Central memory CD8-positive, alpha-beta T cell (primary cell): ENCODE measurements around the gene B3GNT3.
A peak's percentile ranks its signal among the peaks of the same experiment; 100 is the strongest.

Experiments used
- ATAC-seq: fragments of 150-1000 bp; cut with Tn5 transposase; replicated peaks from 2 replicates; pipeline ENCODE4 v1.10.0; 2022; ENCODE audit warnings: mild to moderate bottlenecking, moderate FRiP score, moderate number of reproducible peaks; ENCODE audit not compliant: poor library complexity, severe bottlenecking; ENCODE audit errors: extremely low read depth
- DNase-seq, 2 donors: peaks; one replicate each; pipeline ENCODE4 v3.0.0; 2021; ENCODE audit warnings: low spot score in 2 of 2
- H3K27ac Mint-ChIP-seq: one replicate; pipeline ENCODE4 v1.8.0; 2022; ENCODE audit warnings: low read depth, mild to moderate bottlenecking, moderate library complexity, mixed read lengths
- H3K27me3 Mint-ChIP-seq: one replicate; pipeline ENCODE4 v1.8.0; 2022; ENCODE audit warnings: mixed read lengths
- H3K36me3 Mint-ChIP-seq: one replicate; pipeline ENCODE4 v1.8.0; 2022; ENCODE audit warnings: mild to moderate bottlenecking, moderate library complexity, mixed read lengths; ENCODE audit not compliant: insufficient read depth
- H3K4me1 Mint-ChIP-seq: one replicate; pipeline ENCODE4 v1.8.0; 2022; ENCODE audit warnings: mixed read lengths
- H3K4me3 Mint-ChIP-seq: one replicate; pipeline ENCODE4 v1.8.0; 2022; ENCODE audit warnings: mild to moderate bottlenecking, moderate library complexity, mixed read lengths
- H3K9me3 Mint-ChIP-seq: one replicate; pipeline ENCODE4 v1.8.0; 2022; ENCODE audit warnings: mixed read lengths

The B3GNT3 gene

GRCh38 chr19:17812099-17812498, 17.2 kb downstream of the B3GNT3 start:
- DNase-seq (no peak), ATAC-seq (no peak)
- Mint-ChIP-seq H3K4me1 (peaks cover 10% of the 10 kb centered on the region), H3K27ac (no peak overlapping the region), H3K27me3 (no peaks in the 10 kb centered on the region), H3K4me3 (no peak overlapping the region), H3K36me3 (no peaks in the 10 kb centered on the region), H3K9me3 (no peaks in the 10 kb centered on the region)

GRCh38 chr19:17817668-17818363, 22.9 kb downstream of the B3GNT3 start:
- DNase-seq: no peak
- Mint-ChIP-seq H3K4me1 (no peaks in the 10 kb centered on the region), H3K27ac (no peak overlapping the region), H3K4me3 (no peak overlapping the region), H3K9me3 (no peaks in the 10 kb centered on the region), H3K27me3 (no peaks in the 10 kb centered on the region), H3K36me3 (peaks cover 2% of the 10 kb centered on the region)
- no peak for ATAC-seq

GRCh38 chr19:17821190-17821589, 26.3 kb downstream of the B3GNT3 start, which contains the start of gene INSL3:
Gene INSL3, minus strand, starts transcription at chr19:17821519. Its CDS starts 13 bp downstream, at chr19:17821506.
- DNase-seq (no peak), ATAC-seq (no peak)
- Mint-ChIP-seq H3K27ac (peak within 1 kb of the TSS; percentile 19), H3K36me3 (peaks cover 6% of the 10 kb centered on the region), H3K27me3 (no peaks in the 10 kb centered on the region), H3K4me3 (no peak within 1 kb of the TSS), H3K9me3 (no peaks in the 10 kb centered on the region), H3K4me1 (no peaks in the 10 kb centered on the region)

- Mint-ChIP-seq H3K27ac (no peak overlapping the region), H3K9me3 (no peaks in the 10 kb centered on the region), H3K36me3 (peaks cover 16% of the 10 kb centered on the region), H3K4me3 (no peak overlapping the region), H3K4me1 (peaks cover 7% of the 10 kb centered on the region), H3K27me3 (no peaks in the 10 kb centered on the region)
- DNase-seq: no peak
- ATAC-seq: no peak
Measured at GRCh38 chr19:17824339-17824738, 29.4 kb downstream of the B3GNT3 start.

- no peaks in the 10 kb centered on the region for H3K9me3 Mint-ChIP-seq
- ATAC-seq (no peak), DNase-seq (no peak)
- H3K4me3 Mint-ChIP-seq: no peak overlapping the region
- peaks cover 27% of the 10 kb centered on the region for H3K36me3 Mint-ChIP-seq
- H3K27ac Mint-ChIP-seq: no peak overlapping the region
- no peaks in the 10 kb centered on the region for H3K27me3 Mint-ChIP-seq
- H3K4me1 Mint-ChIP-seq: peaks cover 12% of the 10 kb centered on the region
Measured at GRCh38 chr19:17826508-17827056, 31.6 kb downstream of the B3GNT3 start.

- Mint-ChIP-seq H3K4me1 (peaks cover 12% of the 10 kb centered on the region), H3K27me3 (no peaks in the 10 kb centered on the region), H3K27ac (peak overlapping the region; percentile 62), H3K4me3 (no peak overlapping the region), H3K9me3 (no peaks in the 10 kb centered on the region), H3K36me3 (peaks cover 40% of the 10 kb centered on the region)
- DNase-seq (no peak), ATAC-seq (no peak)
Measured at GRCh38 chr19:17829855-17830566, 35.1 kb downstream of the B3GNT3 start.

GRCh38 chr19:17830567-17831418, 35.9 kb downstream of the B3GNT3 start:
- Mint-ChIP-seq H3K36me3 (peaks cover 40% of the 10 kb centered on the region), H3K4me1 (peaks cover 19% of the 10 kb centered on the region), H3K27ac (peak overlapping the region; percentile 62), H3K27me3 (no peaks in the 10 kb centered on the region), H3K4me3 (no peak overlapping the region), H3K9me3 (no peaks in the 10 kb centered on the region)
- ATAC-seq: peak; percentile 43
- DNase-seq: no peak

GRCh38 chr19:17831419-17831888, 36.5 kb downstream of the B3GNT3 start:
- no peak for ATAC-seq
- H3K4me1 Mint-ChIP-seq: peaks cover 24% of the 10 kb centered on the region

GRCh38 chr19:17832443-17833208, 37.7 kb downstream of the B3GNT3 start:
- Mint-ChIP-seq H3K9me3 (no peaks in the 10 kb centered on the region), H3K4me3 (no peak overlapping the region), H3K36me3 (peaks cover 53% of the 10 kb centered on the region), H3K4me1 (peaks cover 25% of the 10 kb centered on the region), H3K27ac (no peak overlapping the region), H3K27me3 (no peaks in the 10 kb centered on the region)
- DNase-seq: no peak
- no peak for ATAC-seq

More at GRCh38 chr19:17831419-17831888, 36.5 kb downstream of the B3GNT3 start:
- Mint-ChIP-seq H3K36me3 (peaks cover 45% of the 10 kb centered on the region), H3K27ac (no peak overlapping the region), H3K9me3 (no peaks in the 10 kb centered on the region), H3K4me3 (no peak overlapping the region), H3K27me3 (no peaks in the 10 kb centered on the region)
- no peak for DNase-seq

- Mint-ChIP-seq H3K27ac (no peak overlapping the region), H3K36me3 (peaks cover 60% of the 10 kb centered on the region), H3K4me3 (no peak overlapping the region), H3K9me3 (no peaks in the 10 kb centered on the region), H3K27me3 (no peaks in the 10 kb centered on the region), H3K4me1 (peaks cover 23% of the 10 kb centered on the region)
- no peak for ATAC-seq
- no peak for DNase-seq
Measured at GRCh38 chr19:17834350-17835181, 39.6 kb downstream of the B3GNT3 start.
